HT-29 (cell line): ENCODE results near the gene ABHD6. TPM values are rescaled to one million over a fixed set of nuclear protein-coding genes. Genes with fewer than 3 reads are reported as not detected.
"Not testable (repeated sequence)": the region's sequence is repeated elsewhere in the genome, so short reads cannot be mapped to it uniquely, and the experiment has no call there.

ENCODE experiments used
- DNase-seq: peaks from one replicate; pipeline ENCODE4 v3.0.0-alpha.2; 2015; ENCODE audit warnings: low spot score
- total RNA-seq: library from RNA; depleted of rRNA; stranded (reverse); fragments of >200 nt; shearing (Covaris generic); gene quantifications from 2 replicates; pipeline ENCODE4 v1.2.3, GENCODE V29; 2014; rRNA removed

ABHD6 gene, protein sequence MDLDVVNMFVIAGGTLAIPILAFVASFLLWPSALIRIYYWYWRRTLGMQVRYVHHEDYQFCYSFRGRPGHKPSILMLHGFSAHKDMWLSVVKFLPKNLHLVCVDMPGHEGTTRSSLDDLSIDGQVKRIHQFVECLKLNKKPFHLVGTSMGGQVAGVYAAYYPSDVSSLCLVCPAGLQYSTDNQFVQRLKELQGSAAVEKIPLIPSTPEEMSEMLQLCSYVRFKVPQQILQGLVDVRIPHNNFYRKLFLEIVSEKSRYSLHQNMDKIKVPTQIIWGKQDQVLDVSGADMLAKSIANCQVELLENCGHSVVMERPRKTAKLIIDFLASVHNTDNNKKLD
- 6.1 and 10.5 TPM in 2 replicates for total RNA-seq

DNA sequence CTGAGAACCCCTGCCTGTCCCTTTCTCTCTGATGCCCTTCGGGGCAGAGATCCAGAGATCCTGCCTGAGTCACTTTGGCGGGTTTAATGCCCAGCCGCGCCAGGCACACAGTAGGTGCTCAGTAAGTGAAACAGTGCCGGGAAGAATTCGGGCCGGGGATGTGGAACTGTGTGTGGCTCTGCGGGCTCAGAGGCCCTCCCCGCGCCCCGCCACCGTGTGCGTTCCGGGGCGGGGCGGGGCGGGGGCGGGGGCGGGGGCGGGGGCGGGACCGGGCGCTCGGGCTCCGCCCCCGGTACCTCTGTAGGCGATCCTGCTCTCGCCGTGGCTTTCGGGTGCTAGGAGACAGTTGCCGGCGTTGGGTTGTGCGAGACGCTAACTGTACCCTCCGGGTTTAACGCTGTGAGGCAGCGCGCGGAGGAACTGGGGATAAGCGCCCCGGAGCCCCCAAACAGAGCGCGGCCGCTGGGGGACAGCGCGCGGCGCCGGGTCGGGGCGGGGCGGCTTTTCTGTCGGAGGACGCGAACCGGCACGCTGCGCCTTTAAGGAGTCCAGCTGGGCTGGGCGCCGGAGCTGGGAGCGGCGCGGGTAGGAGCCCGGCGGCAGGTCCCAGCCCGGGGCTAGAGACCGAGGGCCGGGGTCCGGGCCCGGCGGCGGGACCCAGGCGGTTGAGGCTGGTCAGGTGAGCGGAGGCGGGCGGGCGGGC is at the start of gene ABHD6:
TSS of gene ABHD6 (plus strand) at position 555 of the 703 bp plus-strand sequence. CDS start 18,795 bp downstream, outside the sequence.
- peak; percentile 59 for DNase-seq

DNA sequence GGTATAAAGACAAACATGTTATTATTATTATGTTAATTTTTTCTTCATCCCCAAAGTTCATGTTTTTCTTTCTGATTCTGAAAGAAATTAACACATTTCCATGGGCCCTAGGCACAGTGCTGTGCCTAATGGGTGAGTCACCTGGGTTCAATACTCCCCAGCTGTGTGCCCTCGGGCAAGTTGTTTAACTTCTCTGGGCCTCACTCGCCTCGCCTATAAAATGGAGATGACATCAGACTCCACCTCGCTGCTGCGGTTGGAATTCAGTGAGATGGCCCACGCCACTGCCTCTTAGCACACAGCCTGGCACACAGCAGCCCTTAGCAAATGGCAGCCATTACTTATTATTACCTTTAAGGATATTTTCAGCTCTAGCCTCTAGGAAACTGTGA is 49.4 kb upstream of the ABHD6 start:
- no peak for DNase-seq

DNA sequence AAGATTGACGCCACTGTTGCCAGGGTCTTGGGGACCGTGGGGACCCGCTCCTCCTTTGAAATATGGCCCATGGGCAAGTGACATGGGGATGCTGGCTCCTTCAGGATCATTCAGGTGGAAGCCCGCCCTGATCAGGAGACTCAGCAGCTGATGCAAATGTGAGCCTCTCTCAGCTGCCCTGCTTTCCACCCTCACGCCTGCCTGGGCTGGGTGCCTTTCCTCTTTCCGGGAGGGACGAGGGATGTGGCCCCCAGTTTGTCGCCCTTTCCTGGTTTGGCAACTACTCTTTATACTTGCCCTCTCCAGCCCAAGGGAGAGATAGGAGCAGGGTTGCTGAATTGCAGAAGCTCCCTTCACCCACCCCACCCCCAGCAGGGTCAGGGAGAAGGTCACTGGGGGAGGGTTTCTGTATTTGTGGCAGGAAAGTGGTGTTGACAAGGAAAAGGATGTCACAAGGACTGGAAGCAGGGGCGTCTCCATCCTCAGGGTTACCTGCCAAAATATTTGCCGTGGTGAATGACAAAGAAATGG is 48.6 kb upstream of the ABHD6 start:
- no peak for DNase-seq

DNA sequence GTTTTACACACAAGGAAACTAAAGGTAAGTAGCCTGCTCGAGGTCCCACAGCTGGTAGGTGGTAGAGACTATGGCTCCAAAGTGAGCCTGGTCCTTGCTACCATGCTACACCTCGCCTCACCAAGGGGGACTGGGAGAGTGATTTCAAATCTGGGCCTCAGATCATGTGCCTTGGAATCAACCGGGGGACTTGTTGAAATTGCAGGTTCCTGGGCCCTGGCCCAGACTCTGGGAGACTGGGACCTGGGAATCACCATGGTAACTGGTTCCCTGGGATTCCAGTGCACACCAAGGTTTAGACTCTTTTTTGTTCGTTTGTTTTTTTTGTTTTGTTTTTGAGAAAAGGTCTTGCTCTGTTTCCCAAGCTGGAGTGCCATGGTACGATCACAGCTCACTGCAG is 47.9 kb upstream of the ABHD6 start:
- no peak for DNase-seq

DNA sequence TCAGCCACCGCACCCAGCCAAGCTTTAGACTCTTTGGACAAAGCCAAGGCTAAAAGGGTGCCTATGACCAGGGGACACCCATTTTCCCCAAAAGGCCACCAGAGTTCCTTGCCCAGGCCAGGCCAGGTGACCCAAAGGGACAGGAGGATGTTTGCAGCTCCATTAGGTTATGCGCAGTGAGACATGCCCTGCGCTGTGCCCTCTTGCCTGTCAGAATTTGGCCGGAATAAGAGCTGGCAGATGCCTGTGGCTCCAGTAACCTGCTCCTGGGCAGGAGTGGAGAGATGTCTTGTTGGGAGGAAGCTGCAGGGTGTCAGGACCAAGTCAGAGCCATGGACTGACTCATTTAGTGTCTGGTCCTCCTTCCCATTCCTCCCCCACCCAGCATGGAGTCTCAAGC is 47.3 kb upstream of the ABHD6 start:
- DNase-seq: no peak

DNA sequence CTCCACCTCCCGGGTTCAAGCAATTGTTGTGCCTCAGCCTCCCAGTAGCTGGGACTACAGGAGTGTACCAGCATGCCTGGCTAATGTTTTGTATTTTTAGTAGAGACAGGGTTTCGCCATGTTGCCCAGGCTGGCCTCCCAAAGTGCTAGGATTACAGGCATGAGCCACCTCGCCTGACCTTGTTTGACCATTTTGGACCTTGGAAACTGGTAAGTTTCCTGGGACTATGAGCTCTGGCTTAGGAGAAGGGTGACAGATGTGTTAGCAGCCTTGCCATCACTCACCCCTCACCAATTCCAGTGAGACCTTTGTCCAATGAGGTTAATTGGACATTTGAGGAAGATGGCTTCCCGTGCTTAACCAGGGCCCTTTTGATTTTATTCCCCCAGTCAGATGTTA is 46.7 kb upstream of the ABHD6 start:
- DNase-seq: no peak

DNA sequence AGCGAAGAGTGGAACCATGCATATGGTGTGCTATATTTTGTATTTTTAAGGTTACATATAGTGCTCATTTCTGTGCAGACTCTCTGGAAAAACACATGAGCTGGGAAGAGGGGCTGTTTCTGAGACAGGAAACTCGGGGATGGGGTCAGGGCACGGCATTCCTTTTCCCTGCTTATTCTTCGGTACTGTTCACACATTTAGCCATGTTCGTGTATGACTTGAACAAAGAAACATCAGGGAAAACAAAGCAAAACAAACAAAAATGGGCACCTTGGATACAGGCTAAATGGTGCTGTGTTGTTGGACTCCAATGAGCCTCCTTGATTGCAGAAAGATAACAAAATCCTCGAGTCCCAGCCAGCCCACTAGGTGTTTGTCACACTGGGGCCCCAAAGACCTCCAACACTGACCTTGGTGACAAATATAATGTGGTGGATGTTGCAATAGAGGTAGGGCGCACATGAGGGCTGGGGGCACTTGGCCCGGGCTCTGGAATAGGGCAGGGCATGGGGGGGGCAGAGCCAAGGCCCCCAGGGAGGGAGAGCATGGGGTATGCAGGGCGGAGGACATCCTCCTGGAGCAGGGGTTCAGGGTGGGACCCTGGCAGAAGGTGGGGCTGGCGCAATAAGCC is 46.1 kb upstream of the ABHD6 start:
- DNase-seq: no peak

DNA sequence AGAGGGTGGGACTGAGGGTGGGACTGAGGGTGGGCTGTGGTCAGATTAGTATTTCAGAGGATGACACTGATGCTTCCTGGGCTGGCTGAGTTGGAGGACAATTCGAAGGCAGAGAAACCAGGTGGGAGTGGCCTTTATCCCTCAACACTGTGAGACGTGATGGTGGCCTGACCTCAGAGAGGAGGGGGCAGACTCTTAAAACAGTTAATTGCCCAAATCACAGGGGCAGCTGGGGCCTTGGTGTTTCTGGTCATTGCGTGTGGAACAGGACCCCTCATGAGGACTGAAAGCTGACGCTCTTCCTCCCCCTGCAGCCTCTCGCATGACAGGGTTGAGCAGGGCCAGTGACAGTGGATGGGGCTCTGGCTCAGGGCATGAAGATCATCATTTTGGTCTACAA is 45.5 kb upstream of the ABHD6 start:
- no peak for DNase-seq

DNA sequence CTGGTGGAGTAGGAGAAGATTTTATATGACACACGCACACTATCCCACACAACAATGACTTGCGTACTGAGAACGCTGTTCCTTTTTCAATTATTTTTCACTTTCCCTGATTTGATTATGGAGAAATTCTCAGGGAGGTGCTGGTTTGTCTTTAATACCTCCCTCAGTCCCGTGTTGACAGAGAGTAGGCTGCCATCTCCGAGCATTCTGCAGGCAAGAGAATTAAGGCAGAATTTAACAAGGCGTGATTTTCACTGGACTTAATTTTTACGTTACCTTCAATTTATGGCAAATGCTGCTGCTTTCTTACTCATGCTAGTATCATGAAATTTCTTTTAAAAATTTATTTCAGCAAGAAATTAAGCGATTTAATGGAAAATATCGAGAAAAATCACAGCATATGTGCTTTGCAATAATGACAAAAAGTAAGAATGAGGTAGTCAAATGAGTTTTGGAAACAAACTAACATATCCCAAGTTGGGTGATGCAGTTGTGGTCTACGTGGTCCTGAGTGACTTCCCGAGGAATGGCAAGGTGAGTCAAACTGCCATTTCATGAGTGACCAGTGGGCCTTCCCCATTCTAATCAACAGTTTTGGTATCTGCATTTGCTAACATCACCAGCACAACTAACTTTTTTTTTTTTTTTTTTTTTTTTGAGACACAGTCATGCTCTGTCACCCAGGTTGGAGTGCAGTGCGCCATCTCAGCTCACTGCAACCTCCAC is 43.7 kb upstream of the ABHD6 start:
- no peak for DNase-seq

DNA sequence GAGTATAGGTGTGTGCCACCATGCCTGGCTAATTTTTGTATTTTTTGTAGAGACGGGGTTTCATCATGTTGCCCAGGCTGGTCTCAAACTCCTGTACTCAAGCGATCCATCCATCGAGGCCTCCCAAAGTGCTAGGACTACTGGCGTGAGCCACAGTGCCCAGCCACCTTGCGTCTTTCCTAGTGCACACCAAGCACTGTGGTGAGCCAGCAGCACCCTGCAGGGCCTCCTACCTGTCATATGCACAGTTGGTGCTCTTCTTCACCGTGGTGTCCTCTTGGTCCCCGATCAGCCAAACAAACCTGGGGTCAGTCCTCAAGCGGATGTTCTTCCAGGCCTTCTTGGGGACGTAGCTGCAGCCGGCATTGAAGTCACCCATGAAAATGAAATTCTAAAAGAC is 40.0 kb upstream of the ABHD6 start:
- no peak for DNase-seq

DNA sequence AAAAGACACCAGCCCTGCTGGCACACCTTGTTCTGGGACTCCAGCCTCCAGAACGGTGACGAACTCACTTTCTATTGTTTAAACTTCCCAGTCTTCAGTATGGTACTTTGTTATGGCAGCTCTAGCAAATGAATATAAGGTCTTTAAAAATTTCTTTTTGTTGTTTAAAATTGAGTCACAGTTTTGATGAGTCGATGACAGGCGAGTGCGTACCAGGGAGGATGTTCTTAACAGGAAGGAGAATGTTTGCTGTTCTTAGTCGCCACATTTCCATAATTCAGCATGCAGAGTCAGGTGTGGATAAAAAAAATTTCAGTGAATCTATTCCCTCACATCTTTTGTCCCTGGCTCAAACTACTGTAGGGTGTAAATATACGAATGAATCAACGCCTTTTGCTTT is 39.2 kb upstream of the ABHD6 start:
- no peak for DNase-seq

DNA sequence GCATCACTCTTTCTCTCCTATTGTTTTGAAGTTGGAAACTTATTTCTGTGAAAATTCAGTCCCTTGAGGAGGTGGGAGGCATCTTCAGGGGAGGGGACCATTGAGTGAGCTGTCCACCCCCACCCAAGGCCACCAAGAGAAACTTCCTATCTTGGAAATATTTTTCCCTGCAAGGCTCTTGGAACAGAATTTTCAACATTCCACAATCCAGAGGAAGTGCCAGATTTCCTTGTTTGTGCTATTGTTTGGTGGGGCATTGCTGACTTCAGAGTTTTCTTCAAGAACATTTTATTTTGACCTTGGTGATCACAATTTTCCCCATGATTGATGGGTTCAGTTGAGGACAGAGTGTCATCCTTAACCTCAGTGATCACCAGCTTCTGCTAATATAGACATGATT is 38.8 kb upstream of the ABHD6 start:
- DNase-seq: no peak

DNA sequence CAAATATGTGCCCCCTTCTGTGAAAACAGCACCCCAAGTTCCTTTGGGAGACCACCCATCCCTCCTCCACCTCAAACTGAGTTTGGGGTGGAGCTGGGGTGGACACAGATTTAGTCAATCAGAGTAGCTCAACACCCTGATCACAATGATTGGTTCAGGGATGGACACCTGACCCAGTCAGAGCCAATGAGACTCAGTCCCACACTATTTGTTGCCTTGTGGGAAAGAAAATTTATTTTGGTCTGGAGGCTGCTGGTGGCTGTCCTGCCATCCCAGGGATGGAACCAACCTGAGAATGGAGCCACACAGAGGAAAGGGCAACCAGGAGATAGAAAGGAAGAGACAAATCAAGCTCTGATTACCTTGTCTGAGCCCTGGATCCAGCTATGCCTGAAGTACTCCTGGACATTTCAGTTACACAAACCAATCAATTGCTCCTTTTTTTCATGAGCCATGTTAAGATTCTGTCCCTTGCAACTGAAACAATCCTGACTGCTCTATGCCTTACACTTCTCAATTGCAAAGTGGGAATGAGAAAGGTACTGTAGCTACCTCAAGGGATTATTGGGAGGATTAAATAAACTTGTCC is 37.4 kb upstream of the ABHD6 start:
- DNase-seq: no peak

DNA sequence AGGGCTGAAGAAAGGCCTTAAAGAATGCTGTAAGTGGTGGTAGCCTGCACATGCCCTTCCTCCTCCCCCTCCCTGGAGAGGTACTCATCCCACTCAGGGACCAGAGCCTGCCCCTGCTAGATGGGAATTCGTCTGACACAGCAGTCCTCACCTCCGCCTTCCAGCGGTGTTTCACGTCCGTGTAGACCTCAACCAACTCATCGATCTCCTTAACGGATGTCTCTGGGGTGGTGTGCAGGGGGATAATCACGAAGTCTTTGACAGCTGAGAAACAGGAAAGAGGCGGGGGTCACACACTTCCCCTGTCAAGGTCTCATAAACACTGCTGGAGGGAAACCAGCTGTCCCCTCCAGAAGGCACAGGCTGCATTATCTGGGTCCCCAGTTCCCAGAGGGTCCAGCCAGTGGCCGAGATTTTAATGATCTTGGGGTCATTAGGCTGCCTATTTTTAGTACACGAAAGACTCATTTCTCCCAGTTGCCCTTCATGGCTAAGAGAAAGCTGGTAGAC is 36.7 kb upstream of the ABHD6 start:
- DNase-seq: no peak

DNA sequence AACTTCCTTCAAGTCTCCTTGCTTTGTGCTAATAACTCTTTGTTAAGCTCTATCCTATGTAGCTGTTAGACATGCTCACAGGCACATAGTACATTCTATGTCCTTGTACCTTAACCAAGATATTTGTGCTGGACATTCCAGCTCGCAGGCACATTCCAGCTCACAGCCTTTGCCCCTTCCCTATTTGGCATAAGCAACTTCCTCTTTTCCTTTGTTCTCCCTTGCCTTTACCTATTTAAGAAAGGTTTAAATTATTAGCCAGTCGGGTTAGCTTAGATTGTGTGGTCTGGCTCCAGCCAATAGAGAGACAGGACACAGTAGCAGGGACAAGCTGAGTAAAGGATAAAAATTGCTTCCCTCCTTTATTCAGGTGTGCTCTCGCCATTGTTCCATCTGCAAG is 36.1 kb upstream of the ABHD6 start:
- DNase-seq: not testable (repeated sequence)

DNA sequence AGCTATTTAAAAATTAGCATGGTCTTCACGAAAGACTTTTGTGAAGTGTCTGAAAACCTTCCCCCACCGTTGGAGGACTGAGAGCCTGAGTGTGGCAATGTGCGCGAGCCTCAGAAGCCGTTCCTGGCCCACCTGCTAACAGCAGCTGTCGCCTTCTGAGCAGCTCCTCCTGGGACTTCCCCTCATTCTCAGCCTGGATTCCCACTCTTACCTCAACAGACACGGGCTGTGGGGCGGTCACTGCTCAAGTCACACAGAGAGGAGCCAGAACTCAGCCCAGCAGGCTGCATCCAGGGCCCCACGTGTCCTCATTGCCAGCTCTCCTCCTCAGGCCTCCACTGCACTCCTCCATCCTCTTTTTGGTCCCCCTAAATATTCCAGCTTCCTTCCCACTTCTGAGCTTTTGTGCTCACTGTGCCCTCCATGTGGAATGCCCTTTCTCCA is 34.7 kb upstream of the ABHD6 start:
- DNase-seq: no peak

DNA sequence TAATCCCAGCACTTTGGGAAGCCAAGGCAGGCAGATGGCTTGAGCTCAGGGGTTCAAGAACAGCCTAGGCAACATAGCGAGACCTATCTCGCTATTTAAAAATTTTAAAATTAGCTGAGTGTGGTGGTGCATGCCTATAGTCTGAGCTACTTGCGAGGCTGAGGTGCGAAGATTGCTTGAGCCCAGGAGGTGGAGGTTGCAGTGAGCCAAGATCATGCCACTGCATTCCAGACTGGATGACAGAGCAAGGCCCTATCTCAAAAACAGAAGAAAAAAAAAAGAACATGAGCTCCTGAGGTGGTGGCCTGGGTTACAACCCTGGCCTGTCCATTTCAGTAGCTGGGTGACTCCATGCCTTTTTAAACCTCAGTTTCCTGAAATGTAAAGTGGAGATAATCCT is 34.1 kb upstream of the ABHD6 start:
- DNase-seq: no peak

DNA sequence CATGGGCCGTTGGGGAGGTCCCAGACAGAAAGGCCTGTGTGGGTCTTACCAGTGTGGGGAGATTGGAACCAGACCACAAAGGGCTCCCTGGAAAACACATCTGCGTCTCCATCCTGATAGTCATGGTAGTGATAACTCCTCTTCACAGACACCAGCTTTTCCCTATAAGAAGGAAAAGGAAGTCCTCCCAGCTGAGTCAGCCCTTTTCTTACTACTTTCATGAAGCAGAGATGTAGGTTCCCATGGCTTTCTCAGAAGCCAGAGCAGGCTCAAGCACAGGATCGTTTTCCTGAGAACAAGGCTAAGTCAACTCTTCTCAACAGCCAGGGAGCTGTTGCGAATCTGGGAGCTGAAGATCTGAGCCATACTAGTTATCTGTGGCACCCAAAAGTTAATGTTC is 32.9 kb upstream of the ABHD6 start:
- DNase-seq: no peak

DNA sequence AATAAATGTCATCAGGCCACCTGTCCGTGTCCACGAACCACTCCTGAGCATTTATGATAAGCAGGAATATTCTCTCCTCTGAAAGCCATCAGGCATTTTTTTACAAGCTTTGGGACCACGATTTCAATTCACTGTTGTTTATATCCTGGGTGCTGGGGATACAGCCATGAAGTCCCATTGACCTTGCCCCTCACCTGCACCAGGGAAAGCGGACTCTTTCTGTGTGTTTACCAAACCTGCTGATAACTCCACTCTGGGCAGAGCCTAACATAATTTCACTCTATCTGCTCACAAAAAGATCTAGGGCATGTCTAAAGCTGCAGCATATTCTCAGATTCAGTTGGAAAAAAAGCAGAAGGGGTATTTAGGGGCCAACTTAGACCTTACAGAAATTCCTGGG is 31.6 kb upstream of the ABHD6 start:
- no peak for DNase-seq

DNA sequence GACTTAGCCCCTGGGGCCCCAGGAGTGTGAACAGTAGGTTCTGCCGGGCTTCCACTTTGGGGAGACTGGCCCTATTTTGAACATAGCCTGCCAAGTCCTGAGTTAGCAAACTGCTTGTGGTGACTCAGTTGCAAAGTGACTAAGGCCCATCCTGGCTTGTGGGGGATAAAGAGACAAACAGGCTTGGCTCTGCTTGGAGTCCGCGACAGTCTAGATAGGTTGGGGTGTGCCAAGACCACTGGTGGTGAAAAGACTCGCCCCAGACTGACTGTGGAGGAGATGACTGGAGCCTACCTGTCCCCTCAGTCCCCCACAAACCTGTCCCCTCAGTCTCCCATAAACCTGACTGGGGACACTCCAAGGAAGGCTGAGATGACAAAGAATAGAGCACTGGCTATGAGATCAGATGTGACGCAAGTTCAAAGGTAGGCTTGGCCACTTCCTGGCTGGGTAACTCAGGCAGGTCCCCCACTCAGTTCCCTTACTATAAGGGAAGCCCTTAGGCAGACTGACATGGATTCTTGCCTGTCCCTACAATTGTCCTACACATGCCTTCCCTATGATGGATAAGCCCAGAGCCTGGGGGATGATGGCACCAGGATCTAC is 31.1 kb upstream of the ABHD6 start:
- no peak for DNase-seq

DNA sequence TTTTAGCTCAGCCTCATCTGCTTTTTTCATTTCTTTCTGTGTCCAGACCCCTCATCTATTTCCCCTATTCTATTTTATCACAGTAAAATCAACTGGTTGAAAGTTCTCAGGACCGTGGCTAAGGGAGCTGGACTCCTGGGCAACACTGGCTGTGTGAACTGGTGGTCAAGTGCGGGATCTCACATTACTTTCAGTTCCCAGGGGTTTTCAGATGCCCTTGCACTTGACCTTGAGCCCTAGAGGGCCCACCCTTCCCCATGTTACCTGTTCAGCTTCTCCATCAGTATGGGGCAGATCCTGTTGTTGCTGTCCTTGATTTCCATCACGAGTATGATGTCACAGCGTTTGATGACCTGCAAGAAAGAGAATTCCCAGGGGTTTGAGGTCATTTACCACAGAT is 29.6 kb upstream of the ABHD6 start:
- no peak for DNase-seq
